ENCODE results near the gene LCMT2.

- no peak for TF ChIP-seq CTCF (IDR thresholded peaks at IDR 0.05)
- TF ChIP-seq POLR2AphosphoS5 (IDR thresholded peaks at IDR 0.05; ENCODE audit: low read depth, low read length) = no peak
- TF ChIP-seq SIN3A (IDR thresholded peaks at IDR 0.05; ENCODE audit: borderline replicate concordance, insufficient read depth, low read depth, low read length) = no peak
- no peak for TF ChIP-seq TCF7L2 (IDR thresholded peaks at IDR 0.05; ENCODE audit: low read depth, low read length)
Measured at GRCh38 chr15:43299411-43299810, 31.0 kb downstream of the LCMT2 start.

Measured in Panc1 (cell line).